ENCODE data around the gene CCL26. TPM values are rescaled to one million over a fixed set of nuclear protein-coding genes. Genes with fewer than 3 reads are reported as not detected.
"Not testable (repeated sequence)": the region's sequence is repeated elsewhere in the genome, so short reads cannot be mapped to it uniquely, and the experiment has no call there.

CCL26 gene
- total and polyA plus RNA-seq, 2 of the 13 experiments (the other 11 are each of a cell fraction or from before 2014, with no cell fraction given), result 0.16 TPM; not detected in 1

GRCh38 chr7:75780647-75781273, 8.7 kb upstream of the CCL26 start:
- POLR2A ChIA-PET; H3K27ac ChIP-seq (ENCODE audit: extremely low read length, insufficient read depth, low read length); H3K4me1 ChIP-seq (ENCODE audit: insufficient read depth, low read length); ATAC-seq; H3K36me3 ChIP-seq (replicated peaks in 1 of 2; ENCODE audit: control insufficient read depth in 1 of 2, insufficient read depth in 2 of 2, low read length in 2 of 2); in situ Hi-C loops (cut with HindIII; ENCODE audit: extremely low pct_ligation_motif_present, low pct_unique_long_range_greater_than_20kb); H3K9ac ChIP-seq (ENCODE audit: insufficient read depth, low read depth, low read length); intact Hi-C loops (cut with micrococcal nuclease; ENCODE audit: unreplicated experiment); H3K9me3 ChIP-seq (ENCODE audit: low read length); H3K79me2 ChIP-seq (ENCODE audit: insufficient read depth, low read length); H2AFZ ChIP-seq (ENCODE audit: low read length); DNase-seq (ENCODE audit: low spot score); CTCF ChIA-PET (ENCODE audit: low intra/inter-chr PET ratio, low total read pairs); BruUV-seq (replicated peaks); H4K20me1 ChIP-seq (ENCODE audit: insufficient read depth, low read length); FAIRE-seq; H3K4me3 ChIP-seq (replicated peaks in 1 of 3; ENCODE audit: insufficient read depth in 1 of 3, low read depth in 2 of 3, low read length in 3 of 3); H3K4me2 ChIP-seq (ENCODE audit: low read depth, low read length): not testable (repeated sequence)
- peaks cover 0 to 12% of the 10 kb centered on the region in 2 experiments; a peak in 2 of 5 replicates for H3K27me3 ChIP-seq (ENCODE audit: control insufficient read depth in 1 of 2, insufficient read depth in 2 of 2, low read length in 2 of 2)
- 12% methylated on average over 14 of the region's 14 CpGs for WGBS (ENCODE audit: low lambda C conversion rate)

- ATAC-seq; H4K20me1 ChIP-seq (ENCODE audit: insufficient read depth, low read length); DNase-seq (ENCODE audit: low spot score); H3K4me3 ChIP-seq (replicated peaks in 1 of 3; ENCODE audit: insufficient read depth in 1 of 3, low read depth in 2 of 3, low read length in 3 of 3); BruUV-seq (replicated peaks); H3K79me2 ChIP-seq (ENCODE audit: insufficient read depth, low read length); intact Hi-C loops (cut with micrococcal nuclease; ENCODE audit: unreplicated experiment); H3K9ac ChIP-seq (ENCODE audit: insufficient read depth, low read depth, low read length); H3K27ac ChIP-seq (ENCODE audit: extremely low read length, insufficient read depth, low read length); in situ Hi-C loops (cut with HindIII; ENCODE audit: extremely low pct_ligation_motif_present, low pct_unique_long_range_greater_than_20kb); FAIRE-seq; H2AFZ ChIP-seq (ENCODE audit: low read length); H3K36me3 ChIP-seq (replicated peaks in 1 of 2; ENCODE audit: control insufficient read depth in 1 of 2, insufficient read depth in 2 of 2, low read length in 2 of 2); H3K9me3 ChIP-seq (ENCODE audit: low read length); H3K4me2 ChIP-seq (ENCODE audit: low read depth, low read length); H3K4me1 ChIP-seq (ENCODE audit: insufficient read depth, low read length); CTCF ChIA-PET (ENCODE audit: low intra/inter-chr PET ratio, low total read pairs); POLR2A ChIA-PET: not testable (repeated sequence)
- H3K27me3 ChIP-seq (ENCODE audit: control insufficient read depth in 1 of 2, insufficient read depth in 2 of 2, low read length in 2 of 2), result peaks cover 0 to 12% of the 10 kb centered on the region in 2 experiments; a peak in 2 of 5 replicates
- 68% methylated on average over 11 of the region's 11 CpGs for WGBS (ENCODE audit: low lambda C conversion rate)
Observed at GRCh38 chr7:75779516-75779915, 7.5 kb upstream of the CCL26 start.

GRCh38 chr7:75779035-75779434, 7.0 kb upstream of the CCL26 start:
- H3K4me1 ChIP-seq (ENCODE audit: insufficient read depth, low read length); in situ Hi-C loops (cut with HindIII; ENCODE audit: extremely low pct_ligation_motif_present, low pct_unique_long_range_greater_than_20kb); H4K20me1 ChIP-seq (ENCODE audit: insufficient read depth, low read length); H3K79me2 ChIP-seq (ENCODE audit: insufficient read depth, low read length); ATAC-seq; intact Hi-C loops (cut with micrococcal nuclease; ENCODE audit: unreplicated experiment); H3K27ac ChIP-seq (ENCODE audit: extremely low read length, insufficient read depth, low read length); H3K4me3 ChIP-seq (replicated peaks in 1 of 3; ENCODE audit: insufficient read depth in 1 of 3, low read depth in 2 of 3, low read length in 3 of 3); H2AFZ ChIP-seq (ENCODE audit: low read length); H3K36me3 ChIP-seq (replicated peaks in 1 of 2; ENCODE audit: control insufficient read depth in 1 of 2, insufficient read depth in 2 of 2, low read length in 2 of 2); POLR2A ChIA-PET; CTCF ChIA-PET (ENCODE audit: low intra/inter-chr PET ratio, low total read pairs); H3K9me3 ChIP-seq (ENCODE audit: low read length); BruUV-seq (replicated peaks); H3K9ac ChIP-seq (ENCODE audit: insufficient read depth, low read depth, low read length); H3K4me2 ChIP-seq (ENCODE audit: low read depth, low read length); DNase-seq (ENCODE audit: low spot score); FAIRE-seq: not testable (repeated sequence)
- peaks cover 0 to 12% of the 10 kb centered on the region in 2 experiments; a peak in 2 of 5 replicates for H3K27me3 ChIP-seq (ENCODE audit: control insufficient read depth in 1 of 2, insufficient read depth in 2 of 2, low read length in 2 of 2)
- 57% methylated on average over 11 of the region's 11 CpGs for WGBS (ENCODE audit: low lambda C conversion rate)

Data from HepG2 (cell line).